ENCODE results near the gene TBL1X.

DNA sequence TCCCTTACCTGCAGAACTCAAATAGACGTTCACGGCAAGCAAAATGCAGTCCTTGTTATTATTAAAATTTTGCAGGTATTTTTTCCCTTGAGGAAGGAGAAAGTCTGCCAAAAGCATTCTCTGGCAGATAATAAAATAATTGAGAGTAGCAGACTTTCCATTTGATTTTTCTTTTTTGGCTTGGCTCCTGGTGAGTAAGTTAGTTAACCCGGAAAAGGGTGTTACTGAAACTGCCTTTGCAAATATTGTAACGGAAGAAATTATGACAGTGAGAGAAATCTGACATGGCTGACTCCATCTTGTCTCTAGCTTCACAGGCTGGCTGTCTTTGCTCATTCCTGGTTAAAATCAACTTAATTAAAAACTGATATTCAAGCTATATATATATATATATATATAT is 200.3 kb downstream of the TBL1X start:
- TF ChIP-seq, protein P1, sequence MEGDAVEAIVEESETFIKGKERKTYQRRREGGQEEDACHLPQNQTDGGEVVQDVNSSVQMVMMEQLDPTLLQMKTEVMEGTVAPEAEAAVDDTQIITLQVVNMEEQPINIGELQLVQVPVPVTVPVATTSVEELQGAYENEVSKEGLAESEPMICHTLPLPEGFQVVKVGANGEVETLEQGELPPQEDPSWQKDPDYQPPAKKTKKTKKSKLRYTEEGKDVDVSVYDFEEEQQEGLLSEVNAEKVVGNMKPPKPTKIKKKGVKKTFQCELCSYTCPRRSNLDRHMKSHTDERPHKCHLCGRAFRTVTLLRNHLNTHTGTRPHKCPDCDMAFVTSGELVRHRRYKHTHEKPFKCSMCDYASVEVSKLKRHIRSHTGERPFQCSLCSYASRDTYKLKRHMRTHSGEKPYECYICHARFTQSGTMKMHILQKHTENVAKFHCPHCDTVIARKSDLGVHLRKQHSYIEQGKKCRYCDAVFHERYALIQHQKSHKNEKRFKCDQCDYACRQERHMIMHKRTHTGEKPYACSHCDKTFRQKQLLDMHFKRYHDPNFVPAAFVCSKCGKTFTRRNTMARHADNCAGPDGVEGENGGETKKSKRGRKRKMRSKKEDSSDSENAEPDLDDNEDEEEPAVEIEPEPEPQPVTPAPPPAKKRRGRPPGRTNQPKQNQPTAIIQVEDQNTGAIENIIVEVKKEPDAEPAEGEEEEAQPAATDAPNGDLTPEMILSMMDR (conservative IDR thresholded peaks at IDR 0.05): no peak
- no peak for TF ChIP-seq ZFX (IDR thresholded peaks at IDR 0.05)
